A549 (cell line): Measurements from ENCODE around the gene RNF166.

Experiments
- CHD2 ChIP-seq: fragments of 150-350 bp; IDR thresholded peaks from 2 replicates; pipeline ENCODE4 v1.6.1; 2014; ENCODE audit warnings: low read length; ENCODE audit not compliant: partially characterized antibody
- ESRRA ChIP-seq: fragments of 150-350 bp; IDR thresholded peaks from 2 replicates; pipeline ENCODE4 v1.6.1; 2014; ENCODE audit warnings: mild to moderate bottlenecking, low read length, borderline replicate concordance
- KDM5A ChIP-seq: fragments of 200-600 bp; sonication (generic); IDR thresholded peaks from 2 replicates; pipeline ENCODE4 v1.6.1; 2016; ENCODE audit warnings: antibody characterized with exemption, mild to moderate bottlenecking
- RNF2 ChIP-seq: fragments of 200-600 bp; sonication (generic); IDR thresholded peaks from 2 replicates; pipeline ENCODE4 v1.6.1; 2016; ENCODE audit warnings: low read depth, mild to moderate bottlenecking, antibody characterized with exemption, moderate library complexity, borderline replicate concordance
- SMC3 ChIP-seq: fragments of >200 bp; sonication (Bioruptor Twin); formaldehyde crosslinking; IDR thresholded peaks from 3 replicates; pipeline ENCODE4 v1.6.1; 2018; ENCODE audit warnings: inconsistent platforms
- TF ChIP-seq, protein P1 (sequence below): IDR thresholded peaks from 2 replicates; pipeline ENCODE4 v1.6.1; 2012

DNA sequence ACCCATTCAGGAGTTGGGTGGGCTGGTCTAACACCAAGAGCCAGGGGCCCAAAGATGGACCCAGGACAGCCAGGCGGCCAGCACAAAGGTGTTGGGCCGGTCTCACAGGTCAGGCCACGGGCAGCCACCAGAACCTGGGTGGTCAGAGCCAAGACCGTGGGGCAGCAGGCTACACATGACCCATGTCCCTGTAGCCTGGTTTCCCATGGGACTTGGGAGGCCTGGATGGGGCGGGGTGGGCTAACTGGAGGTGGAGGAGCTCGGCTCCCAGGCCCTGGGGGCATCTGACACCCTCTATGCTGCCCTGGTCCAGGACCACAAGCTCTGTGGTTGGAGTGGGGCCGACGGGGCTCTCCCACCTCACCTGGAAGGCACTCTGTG lies 17.3 kb upstream of the RNF166 start:
- TF ChIP-seq KDM5A (no peak), SMC3 (no peak), ESRRA (no peak), RNF2 (no peak), CHD2 (no peak)
- TF ChIP-seq, protein P1, sequence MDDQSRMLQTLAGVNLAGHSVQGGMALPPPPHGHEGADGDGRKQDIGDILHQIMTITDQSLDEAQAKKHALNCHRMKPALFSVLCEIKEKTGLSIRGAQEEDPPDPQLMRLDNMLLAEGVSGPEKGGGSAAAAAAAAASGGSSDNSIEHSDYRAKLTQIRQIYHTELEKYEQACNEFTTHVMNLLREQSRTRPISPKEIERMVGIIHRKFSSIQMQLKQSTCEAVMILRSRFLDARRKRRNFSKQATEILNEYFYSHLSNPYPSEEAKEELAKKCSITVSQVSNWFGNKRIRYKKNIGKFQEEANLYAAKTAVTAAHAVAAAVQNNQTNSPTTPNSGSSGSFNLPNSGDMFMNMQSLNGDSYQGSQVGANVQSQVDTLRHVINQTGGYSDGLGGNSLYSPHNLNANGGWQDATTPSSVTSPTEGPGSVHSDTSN, result no peak
